Head of caudate nucleus (tissue), 42 donors: ENCODE data around the gene PRDM10.
"Not testable (repeated sequence)": the region's sequence is repeated elsewhere in the genome, so short reads cannot be mapped to it uniquely, and the experiment has no call there.

Experiments used
- DNase-seq, 42 donors: peaks; one replicate each; pipeline versions ENCODE4 v3.0.0 to v3.0.0-alpha.2; 2020 to 2021; ENCODE audit warnings: mixed read lengths in 7 of 42
- intact Hi-C: fragments of 100-400 bp; cut with DNase I; formaldehyde crosslinking; loops from one replicate; pipeline ENCODE4 v1.15.0; 2022

PRDM10 gene

DNA sequence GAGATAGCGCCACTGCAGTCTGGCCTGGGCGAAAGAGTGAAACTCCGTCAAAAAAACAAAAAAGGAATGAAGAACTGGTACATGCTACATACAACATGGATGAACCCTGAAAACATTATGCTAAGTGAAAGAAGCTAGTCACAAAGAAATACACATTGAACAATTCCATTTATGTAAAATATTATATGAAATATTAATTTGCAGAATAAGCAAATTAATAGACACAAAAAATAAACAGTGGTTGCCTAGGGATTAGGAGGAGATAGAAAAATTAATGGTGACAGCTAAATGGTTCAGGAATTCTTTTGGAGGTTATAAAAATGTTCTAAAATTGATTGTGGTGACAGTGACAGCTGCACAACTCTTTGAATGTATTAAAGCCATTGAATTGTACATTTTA, 14.7 kb downstream of the PRDM10 start:
- intact Hi-C loops: no loop called here
- no peak for DNase-seq

DNA sequence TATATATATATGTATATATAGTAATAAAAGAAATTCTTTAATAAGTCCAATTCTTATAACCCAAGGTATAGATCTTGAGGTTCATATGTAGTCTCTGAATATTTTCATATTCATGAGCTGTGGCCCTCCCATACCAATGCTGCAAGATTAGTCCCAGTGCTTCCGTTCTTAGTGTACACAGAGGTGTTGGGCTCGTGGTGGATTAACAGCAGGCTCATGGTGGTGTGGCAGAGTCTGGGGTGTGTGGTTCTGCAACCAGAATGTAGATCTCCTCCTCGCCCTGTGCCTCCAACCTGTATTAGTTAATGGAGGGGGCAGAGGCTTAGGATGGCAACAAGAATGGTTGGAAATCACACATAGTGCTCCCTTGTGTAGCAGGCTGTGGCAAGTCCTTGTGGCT, 16.8 kb downstream of the PRDM10 start:
- intact Hi-C loops: no loop called here
- no peak for DNase-seq

GRCh38 chr11:129980086-129980485, 22.5 kb downstream of the PRDM10 start:
- intact Hi-C loops: no loop called here
- no peak for DNase-seq

- intact Hi-C loops: no loop called here
- peak in 15 of 42 donors; percentile 8 to 60 (median 30) for DNase-seq
Observed at GRCh38 chr11:129979046-129979605, 23.5 kb downstream of the PRDM10 start.

- intact Hi-C loops: no loop called here
- no peak for DNase-seq
Observed at GRCh38 chr11:129978447-129978846, 24.2 kb downstream of the PRDM10 start.

DNA sequence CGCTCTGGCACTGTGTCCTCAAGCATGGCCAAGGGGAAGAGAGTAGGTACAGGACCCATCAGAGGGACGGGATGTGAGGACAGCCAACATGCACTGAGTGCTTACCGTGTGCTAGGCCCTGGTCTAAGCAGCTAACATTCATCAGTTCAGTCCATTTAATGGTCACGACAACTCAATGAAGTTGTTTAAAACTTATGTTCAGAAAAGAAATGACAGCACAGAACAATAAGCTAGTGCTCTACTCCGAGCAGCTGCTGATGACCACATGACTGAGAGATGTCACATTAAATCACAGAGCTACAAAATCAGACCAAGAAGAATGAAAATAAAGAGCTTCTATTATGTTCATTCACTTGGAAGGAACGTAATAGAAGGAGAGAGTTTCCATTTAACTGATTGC, 26.3 kb downstream of the PRDM10 start:
- peak in 3 of 42 donors; percentile 17 to 45 (median 28) for DNase-seq
- intact Hi-C loops: no loop called here

- no peak for DNase-seq
- intact Hi-C loops: no loop called here
Observed at GRCh38 chr11:129975543-129975942, 27.1 kb downstream of the PRDM10 start.

DNA sequence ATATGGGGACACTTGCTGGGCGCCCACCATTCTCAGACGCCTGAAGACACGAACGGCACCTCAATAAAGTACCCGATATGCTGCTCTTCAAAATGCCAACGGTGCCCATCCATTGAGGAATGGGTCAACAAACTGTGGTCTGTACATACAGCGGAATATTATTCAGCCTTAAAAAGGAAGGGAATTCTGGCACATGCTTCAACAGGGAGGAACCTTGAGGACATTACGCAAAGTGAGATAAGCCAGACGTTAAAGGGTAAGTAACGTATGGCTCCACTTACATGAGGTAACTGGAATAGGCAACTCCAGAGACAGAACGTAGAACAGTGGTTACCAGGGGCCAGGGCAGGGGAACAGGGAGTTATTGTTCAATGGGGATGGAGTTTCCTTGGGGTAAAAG, 28.0 kb downstream of the PRDM10 start:
- DNase-seq: no peak
- intact Hi-C loops: no loop called here

- intact Hi-C loops: no loop called here
- no peak for DNase-seq
Observed at GRCh38 chr11:129974237-129974636, 28.4 kb downstream of the PRDM10 start.

GRCh38 chr11:129973809-129974208, 28.8 kb downstream of the PRDM10 start:
- no peak for DNase-seq
- intact Hi-C loops: no loop called here

GRCh38 chr11:129973068-129973467, 29.6 kb downstream of the PRDM10 start:
- DNase-seq: no peak
- intact Hi-C loops: no loop called here

DNA sequence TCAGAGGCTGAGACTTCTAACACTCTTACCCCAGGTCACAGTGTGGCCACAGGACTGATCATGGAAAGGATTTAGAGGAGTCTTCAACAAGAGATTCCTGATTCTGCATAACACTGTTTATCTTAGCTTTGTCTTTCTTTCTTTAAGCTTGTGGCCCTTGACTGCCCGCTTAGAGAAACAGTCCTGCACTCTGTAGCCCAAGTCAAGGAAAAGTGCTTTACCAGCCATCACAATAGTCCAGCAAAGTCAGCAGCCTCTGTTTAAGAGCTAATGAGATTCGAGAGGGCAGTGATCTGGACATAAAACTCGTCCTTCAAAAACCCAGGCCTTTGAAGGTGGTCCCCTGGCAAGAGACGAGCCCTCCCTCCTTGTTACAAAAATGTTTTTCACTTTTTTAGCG, 30.0 kb downstream of the PRDM10 start:
- intact Hi-C loops: no loop called here
- DNase-seq: no peak

GRCh38 chr11:129971856-129972255, 30.8 kb downstream of the PRDM10 start:
- intact Hi-C loops: not testable (repeated sequence)
- peak in 1 of 42 donors; percentile 4 for DNase-seq

GRCh38 chr11:129969920-129970319, 32.7 kb downstream of the PRDM10 start:
- intact Hi-C loops: no loop called here
- no peak for DNase-seq

- no peak for DNase-seq
Observed at GRCh38 chr11:129968591-129969419, 33.8 kb downstream of the PRDM10 start.

DNA sequence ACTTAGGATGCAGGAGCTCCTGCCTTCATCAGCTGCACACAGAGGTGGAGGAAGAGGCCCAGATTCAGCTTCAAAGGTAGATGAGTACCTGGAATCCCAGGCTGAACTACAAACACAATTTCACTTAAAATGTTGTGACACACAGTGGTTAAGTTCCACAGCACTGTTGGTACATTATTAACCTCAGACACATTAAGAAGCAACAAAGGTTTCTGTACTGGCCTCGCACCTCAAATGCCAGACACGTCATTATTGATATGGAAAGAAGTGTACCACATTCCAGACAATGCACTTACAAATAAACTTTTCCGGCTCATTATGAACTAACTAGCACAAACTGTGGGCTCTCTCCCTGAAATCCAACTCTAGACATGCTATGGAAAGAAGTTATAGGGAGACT, 34.6 kb downstream of the PRDM10 start:
- intact Hi-C loops: no loop called here
- DNase-seq: no peak

More at GRCh38 chr11:129968591-129969419, 33.8 kb downstream of the PRDM10 start:
- intact Hi-C loops: no loop called here

- intact Hi-C loops: no loop called here
- DNase-seq: peak in 1 of 42 donors; percentile 28
Observed at GRCh38 chr11:129965248-129965647, 37.4 kb downstream of the PRDM10 start.

DNA sequence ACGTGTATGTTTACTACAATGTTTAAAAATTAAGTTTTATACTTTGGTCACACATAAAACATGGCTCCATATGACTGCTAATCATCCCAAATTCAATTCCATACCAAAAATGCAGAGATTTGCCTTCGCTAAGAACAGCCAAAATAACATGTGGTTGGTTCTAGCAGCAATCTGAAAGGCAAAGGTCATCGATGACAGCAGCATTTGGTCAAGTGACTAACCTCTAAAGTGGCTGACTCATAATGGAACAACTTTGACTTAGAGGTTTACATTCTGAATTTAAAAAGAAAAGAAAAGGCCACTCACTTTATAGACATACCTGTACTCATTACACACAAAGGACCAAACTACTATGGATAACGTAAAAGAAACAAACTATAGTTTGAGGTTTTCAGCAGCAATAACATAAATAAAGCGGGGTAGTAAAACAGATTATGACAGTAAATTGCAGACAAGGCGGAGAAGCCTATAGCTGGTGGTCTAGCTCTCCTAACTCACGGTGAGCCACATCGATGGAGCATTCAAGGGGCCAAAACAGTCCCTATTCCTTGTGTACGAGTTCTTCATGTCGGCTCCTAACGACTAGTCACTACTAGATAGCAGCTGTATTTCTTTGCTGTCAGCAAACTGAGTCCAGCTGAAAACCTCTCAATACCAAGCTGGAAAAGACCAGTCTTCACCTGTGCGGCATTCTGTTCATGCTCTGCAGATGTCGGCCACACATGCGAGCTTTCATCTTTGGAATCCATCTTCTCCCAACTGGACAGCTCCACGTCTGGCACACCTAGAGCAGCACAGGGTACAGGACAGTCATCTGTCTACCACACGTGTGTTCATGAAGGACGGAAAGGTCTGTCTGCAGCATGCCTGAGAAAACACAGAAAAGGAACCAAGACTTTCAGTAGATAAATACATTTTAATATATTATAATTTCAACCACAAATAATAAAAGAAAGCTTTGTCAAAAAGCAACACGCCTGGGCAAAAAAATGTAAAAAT, 42.1 kb downstream of the PRDM10 start:
- DNase-seq: no peak
- intact Hi-C loops: no loop called here

DNA sequence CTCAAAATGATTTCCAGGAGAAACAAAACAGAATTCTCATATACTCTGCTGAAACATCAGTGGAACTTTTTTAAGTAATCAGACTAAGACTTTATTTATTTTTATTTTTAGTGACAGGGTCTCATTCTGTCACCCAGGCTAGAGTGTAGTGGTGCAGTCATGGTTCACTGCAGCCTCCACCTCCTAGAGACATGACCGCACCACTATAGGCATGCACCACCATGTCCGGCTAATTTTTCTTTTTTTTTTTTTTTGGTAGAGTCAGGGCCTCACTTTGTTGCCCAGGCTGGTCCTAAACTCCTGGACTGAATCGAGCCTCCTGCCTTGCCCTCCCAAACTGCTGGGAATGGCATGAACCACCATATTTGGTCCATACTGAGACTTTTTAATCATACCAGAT, 42.9 kb downstream of the PRDM10 start:
- intact Hi-C loops: no loop called here
- DNase-seq: no peak

DNA sequence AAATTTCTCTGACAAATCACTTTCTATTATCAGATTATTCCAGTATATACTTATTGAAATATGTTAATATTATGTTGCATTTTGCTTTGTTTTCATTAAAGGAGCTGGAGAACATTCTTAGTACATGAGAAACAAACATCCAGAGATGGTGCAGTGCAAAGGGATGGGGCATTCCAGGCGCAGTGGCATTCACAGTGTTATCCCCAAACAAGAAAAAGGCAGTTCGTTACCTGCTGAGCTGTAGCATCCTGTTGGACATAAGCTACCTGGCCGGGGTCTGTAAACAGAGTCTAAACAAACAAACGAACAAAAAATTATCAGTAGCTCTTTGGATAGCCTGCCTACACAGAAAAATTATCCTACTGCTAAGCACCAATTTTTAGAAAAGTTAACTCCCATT, 47.4 kb downstream of the PRDM10 start:
- intact Hi-C loops: no loop called here
- DNase-seq: no peak
